ENCODE data around the gene MTMR6. TPM values are rescaled to one million over a fixed set of nuclear protein-coding genes. Genes with fewer than 3 reads are reported as not detected.

Gene MTMR6
- polyA plus RNA-seq, 1 experiment: 10.5 TPM

DNA sequence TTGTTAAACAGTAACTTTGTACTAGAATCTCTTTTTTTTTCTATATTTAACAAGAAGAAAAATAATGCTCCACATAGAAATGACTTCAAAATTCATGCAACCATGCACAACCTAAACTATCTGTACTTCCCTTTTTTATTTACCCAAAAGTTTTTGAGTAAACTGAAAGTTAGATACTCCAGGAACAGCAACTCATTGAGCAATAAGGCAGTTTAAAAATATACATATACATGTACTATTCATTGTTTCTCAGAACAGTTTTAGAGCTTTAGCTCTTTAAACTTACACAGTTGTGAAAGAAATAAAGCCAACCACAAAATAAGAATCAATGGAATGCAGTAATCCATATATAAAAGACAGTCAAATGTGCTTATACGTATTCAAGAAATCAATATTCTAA, 39.2 kb downstream of the MTMR6 start:
- CTCF ChIA-PET: interaction anchor here (0.8 to 1.1 kb wide), 2 partner anchors 10 to 593 kb away, joined by 3 read pairs; no protein-coding TSS in a partner anchor
- H3K4me3 ChIP-seq (ENCODE audit: low read depth, low read length): no peak overlapping the region

DNA sequence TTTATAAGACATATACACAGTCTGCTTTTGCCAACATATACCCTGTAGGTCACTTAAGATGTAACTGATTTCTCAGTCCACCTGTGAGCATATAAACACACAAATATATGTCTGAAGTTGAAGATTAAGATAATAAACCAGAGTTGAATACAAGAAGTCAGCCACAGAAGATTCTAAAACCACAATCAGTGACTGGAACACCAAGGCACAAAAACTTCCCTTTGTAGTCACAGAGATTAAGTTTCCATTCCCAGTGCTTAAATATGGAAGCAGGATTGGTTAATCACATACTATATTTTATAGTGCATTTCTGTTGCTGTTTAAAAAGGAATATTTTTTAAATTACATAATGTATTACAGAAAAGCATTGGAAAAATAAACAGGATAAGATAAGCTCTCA, 39.9 kb downstream of the MTMR6 start:
- DNase-seq (ENCODE audit: low read depth): no peak
- ChIA-PET POLR2A (no interaction called here), CTCF (interaction anchor here (0.8 kb wide), 1 partner anchor 9 kb away, joined by 3 read pairs; no protein-coding TSS in a partner anchor)
- no peaks in the 10 kb centered on the region; the same call in 1 of the 2 replicates for H3K36me3 ChIP-seq (ENCODE audit: control insufficient read depth, insufficient read depth, low read length)
- no peaks in the 10 kb centered on the region for H3K27me3 ChIP-seq (ENCODE audit: control insufficient read depth, insufficient read depth, low read length)
- H3K4me3 ChIP-seq (ENCODE audit: low read depth, low read length): no peak overlapping the region
- TF ChIP-seq, protein P1, sequence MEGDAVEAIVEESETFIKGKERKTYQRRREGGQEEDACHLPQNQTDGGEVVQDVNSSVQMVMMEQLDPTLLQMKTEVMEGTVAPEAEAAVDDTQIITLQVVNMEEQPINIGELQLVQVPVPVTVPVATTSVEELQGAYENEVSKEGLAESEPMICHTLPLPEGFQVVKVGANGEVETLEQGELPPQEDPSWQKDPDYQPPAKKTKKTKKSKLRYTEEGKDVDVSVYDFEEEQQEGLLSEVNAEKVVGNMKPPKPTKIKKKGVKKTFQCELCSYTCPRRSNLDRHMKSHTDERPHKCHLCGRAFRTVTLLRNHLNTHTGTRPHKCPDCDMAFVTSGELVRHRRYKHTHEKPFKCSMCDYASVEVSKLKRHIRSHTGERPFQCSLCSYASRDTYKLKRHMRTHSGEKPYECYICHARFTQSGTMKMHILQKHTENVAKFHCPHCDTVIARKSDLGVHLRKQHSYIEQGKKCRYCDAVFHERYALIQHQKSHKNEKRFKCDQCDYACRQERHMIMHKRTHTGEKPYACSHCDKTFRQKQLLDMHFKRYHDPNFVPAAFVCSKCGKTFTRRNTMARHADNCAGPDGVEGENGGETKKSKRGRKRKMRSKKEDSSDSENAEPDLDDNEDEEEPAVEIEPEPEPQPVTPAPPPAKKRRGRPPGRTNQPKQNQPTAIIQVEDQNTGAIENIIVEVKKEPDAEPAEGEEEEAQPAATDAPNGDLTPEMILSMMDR (IDR thresholded peaks at IDR 0.05; ENCODE audit: insufficient read depth, low read depth, low read length): no peak

More for the DNA sequence above, 39.2 kb downstream of the MTMR6 start:
- POLR2A ChIA-PET: no interaction called here
- no peaks in the 10 kb centered on the region; the same call in none of the 2 replicates for H3K36me3 ChIP-seq (ENCODE audit: control insufficient read depth, insufficient read depth, low read length)
- TF ChIP-seq, protein P1 (IDR thresholded peaks at IDR 0.05; ENCODE audit: insufficient read depth, low read depth, low read length): no peak
- H3K27me3 ChIP-seq (ENCODE audit: control insufficient read depth, insufficient read depth, low read length): no peaks in the 10 kb centered on the region
- no peak for DNase-seq (ENCODE audit: low read depth)

DNA sequence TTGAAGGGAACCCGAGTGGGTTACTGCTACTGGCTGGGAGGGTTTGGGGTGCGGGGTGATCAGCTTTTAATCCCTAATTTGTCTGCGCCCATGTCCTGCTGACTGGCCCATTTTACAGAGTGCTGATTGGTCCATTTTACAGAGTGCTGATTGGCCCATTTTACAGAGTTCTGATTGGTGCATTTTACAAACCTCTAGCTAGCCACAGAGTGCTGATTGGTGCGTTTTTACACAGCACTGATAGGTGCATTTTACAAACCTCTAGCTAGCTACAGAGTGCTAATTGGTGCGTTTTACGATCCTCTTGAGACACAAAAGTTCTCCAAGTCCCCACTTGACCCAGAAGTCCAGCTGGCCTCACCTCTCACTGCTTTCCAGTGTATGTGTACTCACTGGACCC, 43.2 kb downstream of the MTMR6 start:
- Histone ChIP-seq H3K4me3 (ENCODE audit: low read depth, low read length) (no peak overlapping the region), H3K36me3 (ENCODE audit: control insufficient read depth, insufficient read depth, low read length) (no peaks in the 10 kb centered on the region; the same call in 1 of the 2 replicates), H3K27me3 (ENCODE audit: control insufficient read depth, insufficient read depth, low read length) (no peaks in the 10 kb centered on the region)
- TF ChIP-seq, protein P1 (IDR thresholded peaks at IDR 0.05; ENCODE audit: insufficient read depth, low read depth, low read length): no peak
- DNase-seq (ENCODE audit: low read depth): no peak
- ChIA-PET CTCF (interaction anchor here (1.2 to 1.7 kb wide), 4 partner anchors 9 to 132 kb away, joined by 4 to 6 read pairs (median 4); no protein-coding TSS in a partner anchor), POLR2A (no interaction called here)

DNA sequence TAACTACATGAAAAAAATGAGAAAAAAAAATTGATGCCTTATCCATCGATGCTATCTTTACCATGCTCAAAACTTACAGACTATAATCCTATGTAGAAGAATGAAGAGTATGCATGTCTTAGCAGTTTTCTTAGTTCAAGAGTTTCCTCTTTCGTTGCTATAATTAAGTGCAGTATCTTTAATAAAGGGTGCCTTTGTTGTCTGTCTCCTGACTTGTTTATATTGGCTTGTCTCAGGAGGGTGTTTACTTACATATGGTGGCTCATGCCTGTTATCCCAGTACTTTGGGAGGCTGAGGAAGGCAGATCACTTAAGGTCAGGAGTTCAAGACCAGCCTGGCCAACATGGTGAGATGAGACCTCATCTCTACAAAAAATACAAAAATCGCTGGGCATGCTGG, 44.3 kb downstream of the MTMR6 start:
- no peak overlapping the region for H3K4me3 ChIP-seq (ENCODE audit: low read depth, low read length)
- POLR2A ChIA-PET: no interaction called here
- no peaks in the 10 kb centered on the region for H3K27me3 ChIP-seq (ENCODE audit: control insufficient read depth, insufficient read depth, low read length)
- H3K36me3 ChIP-seq (ENCODE audit: control insufficient read depth, insufficient read depth, low read length): no peaks in the 10 kb centered on the region; the same call in 1 of the 2 replicates
- TF ChIP-seq, protein P1 (IDR thresholded peaks at IDR 0.05; ENCODE audit: insufficient read depth, low read depth, low read length): no peak
- CTCF ChIA-PET: interaction anchor here (1.2 to 1.7 kb wide), 4 partner anchors 10 to 133 kb away, joined by 4 to 6 read pairs (median 4); no protein-coding TSS in a partner anchor
- DNase-seq (ENCODE audit: low read depth): no peak

DNA sequence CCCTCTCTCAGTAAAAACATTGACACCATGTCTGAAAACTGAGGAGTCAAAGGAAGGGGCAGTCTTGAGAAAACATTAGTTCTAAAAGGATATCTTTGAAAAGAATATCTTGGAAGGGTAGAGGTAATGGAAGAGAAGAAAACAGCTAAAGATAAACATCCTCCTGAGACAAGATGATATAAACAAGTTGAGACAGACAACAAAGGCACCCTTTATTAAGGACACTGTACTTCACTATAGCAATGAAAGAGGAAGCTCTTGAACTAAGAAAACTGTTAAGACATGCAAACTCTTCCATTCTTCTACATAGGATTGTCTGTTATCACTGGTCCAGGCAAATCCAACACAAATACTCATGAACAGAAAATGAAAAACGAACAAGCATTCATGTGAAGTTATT, 46.3 kb downstream of the MTMR6 start:
- ChIA-PET POLR2A (no interaction called here), CTCF (no interaction called here)
- Histone ChIP-seq H3K36me3 (ENCODE audit: control insufficient read depth, insufficient read depth, low read length) (no peaks in the 10 kb centered on the region; the same call in 1 of the 2 replicates), H3K27me3 (ENCODE audit: control insufficient read depth, insufficient read depth, low read length) (no peaks in the 10 kb centered on the region), H3K4me3 (ENCODE audit: low read depth, low read length) (no peak overlapping the region)
- TF ChIP-seq, protein P1 (IDR thresholded peaks at IDR 0.05; ENCODE audit: insufficient read depth, low read depth, low read length): no peak
- DNase-seq (ENCODE audit: low read depth): no peak
